COLO668 (cell line): Measurements from ENCODE around the gene LSP1.

Source experiments
- DNase-seq: peaks from one replicate; lab custom pipeline; 2025; ENCODE audit not compliant: unreplicated experiment; lab: John Stamatoyannopoulos, UW

LSP1 gene

DNA sequence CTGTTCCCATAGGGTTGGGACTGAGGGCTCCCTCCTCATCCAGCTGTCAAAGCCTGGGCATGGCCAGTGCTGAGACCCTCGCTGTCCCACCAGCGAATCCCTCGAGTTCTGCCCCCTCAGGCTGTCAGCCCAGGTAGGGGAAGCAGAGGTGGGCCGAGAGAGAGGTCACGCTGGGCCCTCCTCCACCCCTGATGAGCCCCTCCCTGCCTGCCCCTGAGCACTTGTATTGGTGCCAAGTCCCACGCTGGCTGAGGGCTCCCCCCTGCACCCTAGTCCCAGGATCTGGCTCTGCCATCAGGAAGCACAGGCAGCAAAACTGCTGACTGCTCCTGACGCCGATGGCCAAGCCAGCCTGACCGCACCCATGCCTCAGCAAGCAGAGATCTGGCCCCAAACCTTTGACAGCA lies 35.5 kb downstream of the LSP1 start:
- DNase-seq, result no peak

DNA sequence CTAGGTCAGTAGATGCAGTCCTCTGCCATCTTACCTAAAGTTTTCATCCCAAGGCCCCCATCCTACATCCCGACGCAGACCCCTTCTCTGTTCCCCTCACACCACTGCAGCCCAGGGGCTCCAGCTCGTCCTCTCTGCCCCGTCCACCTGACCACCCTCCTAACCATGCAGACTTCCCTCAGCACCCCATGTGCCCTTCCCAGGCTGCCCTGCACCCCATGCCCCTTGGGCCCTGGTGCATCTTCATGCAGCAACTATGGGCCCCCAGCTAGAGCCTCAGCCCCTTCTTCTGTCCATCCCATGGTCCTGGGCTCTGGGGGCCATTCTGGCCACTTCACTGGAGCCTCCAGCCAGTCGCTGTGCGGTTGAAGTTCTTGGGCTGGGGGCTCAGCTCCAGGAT lies 35.9 kb downstream of the LSP1 start:
- no peak for DNase-seq

- no peak for DNase-seq
These were observed 36.5 kb downstream of the LSP1 start for GRCh38 chr11:1889224-1889930.

- DNase-seq, result no peak
These were observed 37.3 kb downstream of the LSP1 start for GRCh38 chr11:1889941-1890855.

GRCh38 chr11:1890856-1891830 lies 38.3 kb downstream of the LSP1 start:
- no peak for DNase-seq

DNA sequence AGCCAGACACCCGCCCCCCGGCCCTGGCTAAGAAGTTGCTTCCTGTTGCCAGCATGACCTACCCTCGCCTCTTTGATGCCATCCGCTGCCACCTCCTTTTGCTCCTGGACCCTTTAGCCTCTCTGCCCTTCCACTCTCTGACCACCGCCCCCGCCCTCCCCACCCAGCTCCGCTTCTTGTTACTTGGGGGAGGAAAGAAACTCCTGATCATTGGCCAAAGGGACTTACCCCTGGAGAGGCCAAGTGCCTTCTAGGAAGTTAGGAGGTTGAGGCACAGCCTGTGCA lies 38.9 kb downstream of the LSP1 start, which contains the start of gene PRR33:
Gene PRR33 (minus strand): TSS at position 65 of the 285 bp plus-strand sequence. CDS start 1,311 bp downstream, outside the sequence.
- DNase-seq, result no peak

DNA sequence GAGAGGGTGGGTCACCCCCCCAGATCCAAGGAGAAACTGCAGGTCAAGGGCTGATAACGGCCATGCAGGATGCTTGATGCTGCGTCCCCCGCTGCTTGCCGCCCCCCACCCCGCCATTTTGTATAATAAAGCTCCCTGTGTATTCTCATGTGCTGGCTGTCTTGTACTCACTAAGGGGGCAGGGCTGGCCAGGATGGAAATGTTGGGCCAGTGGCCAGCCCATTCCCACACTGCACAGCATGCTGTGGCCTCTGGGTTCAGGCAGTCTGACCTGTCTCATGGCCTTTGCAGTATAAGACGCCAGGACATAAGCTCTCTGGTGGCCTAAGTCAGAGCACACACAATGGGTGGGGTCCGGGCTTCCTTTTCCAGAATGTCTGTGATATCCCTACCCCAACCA lies 39.2 kb downstream of the LSP1 start:
- no peak for DNase-seq

DNA sequence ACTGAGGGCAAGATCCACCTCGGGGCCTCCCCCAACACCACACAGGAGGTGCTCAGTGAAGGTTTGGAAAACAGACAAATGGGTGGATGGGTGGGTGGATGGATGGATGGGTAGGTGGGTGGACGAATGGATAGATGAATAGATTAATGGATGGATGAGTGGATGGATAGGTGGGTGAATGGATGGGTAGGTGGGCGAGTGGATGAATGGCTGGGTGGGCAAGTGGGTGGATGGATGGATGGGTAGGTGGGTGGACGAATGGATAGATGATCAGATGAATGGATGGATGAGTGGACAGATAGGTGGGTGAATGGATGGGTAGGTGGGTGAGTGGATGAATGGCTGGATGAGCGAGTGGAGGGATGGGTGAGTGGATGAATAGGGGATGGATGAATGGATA lies 39.7 kb downstream of the LSP1 start:
- no peak for DNase-seq

DNA sequence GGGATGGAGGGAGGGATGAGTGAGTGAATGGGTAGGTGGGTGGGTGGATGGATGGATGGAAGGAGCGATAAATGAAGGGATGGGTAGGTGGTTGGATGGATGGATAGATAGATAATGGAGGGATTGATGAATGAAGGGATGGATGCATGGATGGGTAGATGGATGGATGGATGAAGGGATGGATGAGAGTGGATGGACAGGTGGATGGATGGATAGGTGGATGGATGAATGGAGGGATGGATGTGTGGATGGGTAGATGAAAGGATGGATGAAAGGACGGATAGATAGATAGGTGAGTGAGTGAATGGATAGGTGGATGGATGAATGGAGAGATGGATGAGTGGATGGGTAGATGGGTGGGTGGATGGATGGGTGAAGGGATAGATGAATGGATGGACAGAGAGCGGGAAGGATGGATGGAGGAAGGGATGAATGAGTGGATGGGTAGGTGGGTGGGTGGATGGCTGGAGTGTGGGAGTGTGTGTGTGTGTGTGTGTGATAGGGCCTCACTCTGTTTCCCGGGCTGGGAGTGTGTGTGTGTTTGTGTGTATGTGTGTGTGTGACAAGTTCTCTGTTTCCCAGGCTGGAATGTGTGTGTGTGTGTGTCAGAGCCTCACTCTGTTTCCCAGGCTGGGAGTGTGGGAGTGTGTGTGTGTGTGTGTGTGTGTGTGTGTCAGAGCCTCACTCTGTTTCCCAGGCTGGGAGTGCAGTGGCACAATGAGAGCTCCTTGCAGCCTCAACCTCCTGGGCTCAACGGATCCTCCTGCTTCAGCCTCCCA lies 40.9 kb downstream of the LSP1 start:
- DNase-seq, result no peak

GRCh38 chr11:1894759-1895158 lies 41.9 kb downstream of the LSP1 start:
- no peak for DNase-seq

GRCh38 chr11:1896468-1896867 lies 43.6 kb downstream of the LSP1 start:
- no peak for DNase-seq

DNA sequence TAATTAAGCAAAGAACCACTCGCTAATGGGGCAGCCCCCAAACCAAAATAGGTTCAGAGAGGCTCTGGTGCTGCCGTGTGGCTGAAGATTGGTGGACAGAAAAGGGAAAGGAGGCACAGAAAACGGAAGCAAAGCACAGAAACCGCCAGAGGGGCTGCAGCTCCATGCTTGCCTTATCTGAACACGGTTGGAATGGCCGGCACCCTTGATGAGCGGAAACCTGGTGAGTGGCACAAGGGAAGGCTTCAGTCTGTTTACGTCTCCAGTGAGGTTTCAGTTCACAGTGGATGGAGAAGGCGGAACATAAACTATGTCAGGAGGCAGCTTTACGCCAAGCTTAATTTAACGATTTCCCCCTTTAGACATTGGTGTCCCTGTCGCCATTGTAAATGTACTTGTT lies 44.0 kb downstream of the LSP1 start:
- no peak for DNase-seq

GRCh38 chr11:1899090-1899489 lies 46.2 kb downstream of the LSP1 start:
- DNase-seq, result no peak

DNA sequence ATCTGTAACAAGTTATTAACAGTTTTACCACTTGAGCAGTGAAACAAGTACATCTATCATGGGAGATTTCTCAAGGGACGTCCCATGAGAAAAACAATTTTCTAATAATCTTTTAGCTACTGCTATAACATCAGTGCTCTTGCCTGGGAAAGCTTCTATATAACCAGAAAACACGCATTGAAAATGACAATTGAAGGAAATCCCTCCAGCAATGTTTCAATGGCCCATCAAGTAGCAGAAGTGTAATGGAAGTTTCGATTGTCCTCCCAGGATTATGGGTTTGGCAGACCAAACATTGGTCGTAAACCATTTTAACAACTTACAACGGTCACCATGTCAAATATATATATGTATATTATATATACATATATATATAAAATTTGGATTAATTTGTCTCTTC lies 46.8 kb downstream of the LSP1 start:
- DNase-seq, result no peak

GRCh38 chr11:1906181-1906580 lies 53.3 kb downstream of the LSP1 start:
- no peak for DNase-seq

GRCh38 chr11:1906611-1907423 lies 53.9 kb downstream of the LSP1 start:
- no peak for DNase-seq

GRCh38 chr11:1908618-1909017 lies 55.7 kb downstream of the LSP1 start:
- no peak for DNase-seq

- no peak for DNase-seq
These were observed 56.6 kb downstream of the LSP1 start for GRCh38 chr11:1909524-1909923.

DNA sequence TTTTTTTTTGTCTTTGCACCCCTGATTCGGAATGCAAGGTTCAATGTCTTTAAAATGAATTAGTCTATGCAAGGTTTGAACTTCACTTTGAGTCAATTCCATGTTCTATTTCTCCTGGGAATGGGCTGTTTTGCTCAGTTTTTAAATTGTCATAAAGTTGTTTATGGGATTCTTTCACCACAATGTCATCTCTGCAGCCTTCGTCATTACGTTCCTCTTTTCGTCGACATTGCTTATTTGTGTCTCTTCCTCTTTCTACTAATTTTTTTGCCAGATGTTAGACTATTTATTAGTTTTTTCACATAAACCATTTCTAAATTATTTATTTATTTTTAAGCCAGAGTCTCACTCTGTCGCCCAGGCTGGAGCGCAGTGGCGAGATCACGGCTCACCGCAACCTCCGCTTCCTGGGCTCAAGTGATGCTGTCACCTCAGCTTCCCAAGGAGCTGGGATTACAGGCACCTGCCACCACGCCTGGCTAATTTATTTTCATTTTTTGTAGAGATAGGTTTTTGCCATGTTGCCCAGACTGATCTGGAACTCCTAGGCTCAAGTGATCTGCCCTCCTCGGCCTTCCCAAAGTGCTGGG lies 59.5 kb downstream of the LSP1 start:
- DNase-seq, result no peak
